Ishikawa (cell line): Measurements from ENCODE around the gene APOLD1.

Experiments
- CEBPB ChIP-seq: IDR thresholded peaks from 2 replicates; pipeline ENCODE4 v1.6.1; 2012
- CREB1 ChIP-seq: IDR thresholded peaks from 2 replicates; pipeline ENCODE4 v1.6.1; 2012; ENCODE audit warnings: low read depth
- EGR1 ChIP-seq: IDR thresholded peaks from 2 replicates; pipeline ENCODE4 v1.6.1; 2012
- EP300 ChIP-seq: IDR thresholded peaks from 2 replicates; pipeline ENCODE4 v1.6.1; 2012; ENCODE audit warnings: borderline replicate concordance
- FOXM1 ChIP-seq: IDR thresholded peaks from 2 replicates; pipeline ENCODE4 v1.6.1; 2012; ENCODE audit warnings: low read depth, borderline replicate concordance
- MAX ChIP-seq: IDR thresholded peaks from 2 replicates; pipeline ENCODE4 v1.6.1; 2012
- NFIC ChIP-seq: IDR thresholded peaks from 2 replicates; pipeline ENCODE4 v1.6.1; 2012
- RAD21 ChIP-seq: IDR thresholded peaks from 2 replicates; pipeline ENCODE4 v1.6.1; 2012; ENCODE audit warnings: low read depth
- REST ChIP-seq: IDR thresholded peaks from 2 replicates; pipeline ENCODE4 v1.6.1; 2012; ENCODE audit warnings: low read depth, mild to moderate bottlenecking
- TAF1 ChIP-seq: IDR thresholded peaks from 2 replicates; pipeline ENCODE4 v1.6.1; 2012; ENCODE audit warnings: low read depth, mild to moderate bottlenecking
- TCF12 ChIP-seq: IDR thresholded peaks from 2 replicates; pipeline ENCODE4 v1.6.1; 2012; ENCODE audit warnings: low read depth
- TEAD4 ChIP-seq: IDR thresholded peaks from 2 replicates; pipeline ENCODE4 v1.6.1; 2012
- USF1 ChIP-seq: IDR thresholded peaks from 2 replicates; pipeline ENCODE4 v1.6.1; 2012
- YY1 ChIP-seq: IDR thresholded peaks from 2 replicates; pipeline ENCODE4 v1.6.1; 2012; ENCODE audit warnings: low read depth
- ZBTB7A ChIP-seq: IDR thresholded peaks from 2 replicates; pipeline ENCODE4 v1.6.1; 2012; ENCODE audit warnings: low read depth

APOLD1 gene

GRCh38 chr12:12804011-12804410 lies 18.6 kb downstream of the APOLD1 start:
- TF ChIP-seq EP300 (peak; percentile 37; the same call in 1 of the 2 replicates), RAD21 (peak; percentile 1; the same call in 1 of the 2 replicates), CEBPB (no peak)

- TF ChIP-seq YY1: no peak
- TF ChIP-seq TEAD4: peak; percentile 61; the same call in 1 of the 2 replicates
- TF ChIP-seq RAD21: no peak
- 0 out of 2 replicates have a peak, but pooled peaks have one; percentile 12 for TF ChIP-seq MAX
- 0 out of 2 replicates have a peak, but pooled peaks have one; percentile 53 for TF ChIP-seq EP300
- peak; percentile 59 for TF ChIP-seq TCF12
- peak; percentile 64; the same call in 1 of the 2 replicates for TF ChIP-seq ZBTB7A
- TF ChIP-seq TAF1: no peak
- no peak for TF ChIP-seq NFIC
- TF ChIP-seq FOXM1: no peak
Measured at GRCh38 chr12:12804432-12804886, 19.0 kb downstream of the APOLD1 start.

- no peak for TF ChIP-seq CEBPB
- TF ChIP-seq TEAD4: no peak
- no peak for TF ChIP-seq USF1
- TF ChIP-seq CREB1: no peak
- TF ChIP-seq RAD21: no peak
- TF ChIP-seq EP300: no peak
- no peak for TF ChIP-seq MAX
- TF ChIP-seq NFIC: no peak
- TF ChIP-seq TAF1: no peak
- no peak for TF ChIP-seq FOXM1
- no peak for TF ChIP-seq TCF12
- TF ChIP-seq REST: no peak
Measured at GRCh38 chr12:12806784-12807516, 21.5 kb downstream of the APOLD1 start.

- TF ChIP-seq TCF12 (no peak), REST (no peak), RAD21 (no peak), CREB1 (no peak), NFIC (no peak), TEAD4 (no peak), ZBTB7A (no peak), TAF1 (no peak), CEBPB (no peak), EGR1 (no peak), EP300 (no peak), FOXM1 (no peak), YY1 (no peak)
Measured at GRCh38 chr12:12807970-12808702, 22.7 kb downstream of the APOLD1 start.

GRCh38 chr12:12810553-12811021 lies 25.1 kb downstream of the APOLD1 start:
- TF ChIP-seq EGR1: no peak
- TF ChIP-seq NFIC: peak; percentile 84
- TF ChIP-seq TAF1: no peak
- TF ChIP-seq REST: no peak
- TF ChIP-seq RAD21: no peak
- peak; percentile 18; the same call in 1 of the 2 replicates for TF ChIP-seq USF1
- TF ChIP-seq CREB1: no peak
- TF ChIP-seq FOXM1: no peak
- no peak for TF ChIP-seq YY1
- TF ChIP-seq TCF12: peak; percentile 84
- TF ChIP-seq TEAD4: peak; percentile 47; the same call in 1 of the 2 replicates
- no peak for TF ChIP-seq MAX
- no peak for TF ChIP-seq ZBTB7A
- TF ChIP-seq CEBPB: no peak
